K562 (cell line): ENCODE measurements around the gene PRELID1. TPM values are rescaled to one million over a fixed set of nuclear protein-coding genes. Genes with fewer than 3 reads are reported as not detected.

Source experiments
- ILK ChIP-seq: fragments of 450-650 bp; IDR thresholded peaks from 2 replicates; pipeline ENCODE4 v1.6.1; 2016; ENCODE audit warnings: missing genetic modification characterization, low read depth, mild to moderate bottlenecking, missing compliant biosample characterization, moderate library complexity, borderline replicate concordance
- JUND ChIP-seq, 2 experiments: IDR thresholded peaks; 2 replicates in 1 of 2; 3 replicates in 1 of 2; pipeline ENCODE4 v1.6.1; 2011; ENCODE audit warnings: borderline replicate concordance in 2 of 2, low read depth in 2 of 2, low read length in 2 of 2, improper control_type of control experiment in 1 of 2, missing biosample characterization in 1 of 2, missing genetic modification characterization in 1 of 2, missing genetic modification reagents in 1 of 2
- LCOR ChIP-seq: sonication (generic); formaldehyde crosslinking; IDR thresholded peaks from 2 replicates; pipeline ENCODE4 v1.8.0; 2022; ENCODE audit warnings: mild to moderate bottlenecking, missing genetic modification reagents
- NCOA2 ChIP-seq, 2 experiments: fragments of 450-650 bp; IDR thresholded peaks; 2 replicates each; pipeline ENCODE4 v1.6.1; 2018; ENCODE audit warnings: mild to moderate bottlenecking in 2 of 2, moderate library complexity in 1 of 2; ENCODE audit not compliant: partially characterized antibody in 2 of 2
- NONO ChIP-seq, 2 experiments: fragments of 200-400 bp in 1 of 2; fragments of 450-650 bp in 1 of 2; formaldehyde crosslinking in 1 of 2; IDR thresholded peaks; 2 replicates each; pipeline ENCODE4 v1.6.1; 2017; ENCODE audit warnings: low read depth in 2 of 2, mild to moderate bottlenecking in 2 of 2, moderate library complexity in 2 of 2, low read length in 1 of 2
- NUFIP1 ChIP-seq: fragments of 450-650 bp; IDR thresholded peaks from 2 replicates; pipeline ENCODE4 v1.6.1; 2018; ENCODE audit not compliant: partially characterized antibody
- PBX2 ChIP-seq, 2 experiments: IDR thresholded peaks in 1 of 2; conservative IDR thresholded peaks in 1 of 2; 2 replicates each; pipeline ENCODE4 v1.6.1; 2016; ENCODE audit warnings: low read depth in 2 of 2, mild to moderate bottlenecking in 1 of 2, missing compliant biosample characterization in 1 of 2, missing genetic modification characterization in 1 of 2, moderate library complexity in 1 of 2
- SPI1 ChIP-seq: IDR thresholded peaks from 2 replicates; pipeline ENCODE4 v1.6.1; 2011; ENCODE audit warnings: low read depth, low read length, control low read depth, borderline replicate concordance
- TAF1 ChIP-seq: IDR thresholded peaks from 2 replicates; pipeline ENCODE4 v1.6.1; 2011; ENCODE audit warnings: mild to moderate bottlenecking, low read length, moderate library complexity; ENCODE audit not compliant: insufficient read depth, control insufficient read depth, severe bottlenecking; ENCODE audit errors: extremely low read depth
- TGIF2 ChIP-seq: sonication (generic); formaldehyde crosslinking; IDR thresholded peaks from 2 replicates; pipeline ENCODE4 v1.8.1; 2022; ENCODE audit warnings: mild to moderate bottlenecking, missing genetic modification reagents, moderate library complexity
- ZBTB12 ChIP-seq: fragments of 250-450 bp; sonication (Bioruptor Pico); IDR thresholded peaks from 2 replicates; pipeline ENCODE4 v1.4.0; 2020
- ZFP1 ChIP-seq: fragments of 450-650 bp; formaldehyde crosslinking; IDR thresholded peaks from 2 replicates; pipeline ENCODE4 v1.4.0; 2020; ENCODE audit warnings: mild to moderate bottlenecking, mixed read lengths
- ZMIZ1 ChIP-seq, 2 experiments: fragments of 150-350 bp in 1 of 2; IDR thresholded peaks; 2 replicates each; pipeline ENCODE4 v1.6.1; 2012 to 2016; ENCODE audit warnings: low read depth in 2 of 2, low read length in 2 of 2, mild to moderate bottlenecking in 1 of 2, moderate library complexity in 1 of 2
- ZNF224 ChIP-seq: sonication (generic); formaldehyde crosslinking; IDR thresholded peaks from 2 replicates; pipeline ENCODE4 v1.8.0; 2022; ENCODE audit warnings: mild to moderate bottlenecking, missing genetic modification reagents
- ZNF277 ChIP-seq: fragments of 250-450 bp; sonication (Bioruptor Pico); IDR thresholded peaks from 2 replicates; pipeline ENCODE4 v1.8.0; 2022; ENCODE audit warnings: inconsistent platforms, mild to moderate bottlenecking, moderate library complexity, borderline replicate concordance
- ZNF282 ChIP-seq: sonication (generic); formaldehyde crosslinking; IDR thresholded peaks from 2 replicates; pipeline ENCODE4 v1.8.1; 2023; ENCODE audit warnings: missing genetic modification reagents
- ZNF347 ChIP-seq: fragments of 450-650 bp; formaldehyde crosslinking; IDR thresholded peaks from 2 replicates; pipeline ENCODE4 v1.4.0; 2020; ENCODE audit warnings: low read depth, mild to moderate bottlenecking, moderate library complexity
- polyA plus RNA-seq, 8 experiments: library from polyadenylated mRNA; depleted of rRNA in 4 of 8; stranded (reverse) in 5 of 8; unstranded in 3 of 8; fragments of >200 nt; fragmentation: Nextera tagmentation in 2 of 8; fragmentation: Illumina TruSeq in 1 of 8; extraction: Ambion mirVana in 2 of 8; extraction: Trizol in 1 of 8; gene quantifications; 2 replicates each; pipeline versions ENCODE4 v1.2.1 to v1.2.3, GENCODE V29; 2011 to 2014; ENCODE audit warnings: inconsistent platforms in 1 of 8, missing spikeins in 1 of 8
- total RNA-seq, 7 experiments: library from RNA; depleted of rRNA in 6 of 7; stranded (reverse); fragments of >200 nt in 6 of 7; fragmentation: Illumina TruSeq in 2 of 7; extraction: Trizol in 2 of 7; gene quantifications; 2 replicates each; pipeline versions ENCODE4 v1.2.1 to v1.2.3, GENCODE V29; 2011 to 2021; ENCODE audit warnings: low replicate concordance in 1 of 7

PRELID1 gene
- total and polyA plus RNA-seq, 9 of the 15 experiments (the other 6 are each of a cell fraction or from before 2014, with no cell fraction given): 40.1 to 484 (median 340) TPM

GRCh38 chr5:177312649-177313181 is 9.1 kb downstream of the PRELID1 start (continued):
- no peak for TF ChIP-seq PBX2 (CRISPR knock-in tag; IDR thresholded peaks at IDR 0.05; ENCODE audit: low read depth)
- no peak for TF ChIP-seq PBX2 (tag; conservative IDR thresholded peaks at IDR 0.05; ENCODE audit: low read depth)
- peak; percentile 8 for TF ChIP-seq TAF1
- no peak for TF ChIP-seq ZFP1 (CRISPR knock-in tag)
- 0 out of 4 replicates have a peak, but pooled peaks of 1 of the 2 experiments have one; percentile 14 for TF ChIP-seq NONO (IDR thresholded peaks at IDR 0.05; ENCODE audit: low read depth in 2 of 2, low read length in 1 of 2)
- TF ChIP-seq TGIF2 (CRISPR knock-in tag): no peak
- TF ChIP-seq ZNF347 (CRISPR knock-in tag): no peak
- TF ChIP-seq ZNF224 (CRISPR knock-in tag): no peak
- no peak for TF ChIP-seq SPI1
- TF ChIP-seq JUND (IDR thresholded peaks at IDR 0.05; ENCODE audit: borderline replicate concordance, low read depth, low read length): no peak
- no peak for TF ChIP-seq JUND (tag; IDR thresholded peaks at IDR 0.05; ENCODE audit: borderline replicate concordance, low read depth, low read length)
- no peak for TF ChIP-seq ZMIZ1 (IDR thresholded peaks at IDR 0.05; ENCODE audit: low read depth in 2 of 2, low read length in 2 of 2)
- no peak for TF ChIP-seq ZNF282 (CRISPR knock-in tag)
- no peak for TF ChIP-seq ZBTB12 (CRISPR knock-in tag)
- no peak for TF ChIP-seq NUFIP1
- no peak for TF ChIP-seq NCOA2 (IDR thresholded peaks at IDR 0.05; ENCODE audit: partially characterized antibody in 2 of 2)
- TF ChIP-seq ZNF277 (CRISPR knock-in tag): no peak
- no peak for TF ChIP-seq LCOR
- TF ChIP-seq ILK: no peak
